NT2/D1 (cell line): Measurements from ENCODE around the gene EML3.

ENCODE experiments used
- YY1 ChIP-seq: IDR thresholded peaks from 2 replicates; pipeline ENCODE4 v1.6.1; 2011; ENCODE audit not compliant: insufficient read length, insufficient read depth
- ZNF274 ChIP-seq: IDR thresholded peaks from 2 replicates; pipeline ENCODE4 v1.6.1; 2011; ENCODE audit warnings: mild to moderate bottlenecking, low read depth, low read length

DNA sequence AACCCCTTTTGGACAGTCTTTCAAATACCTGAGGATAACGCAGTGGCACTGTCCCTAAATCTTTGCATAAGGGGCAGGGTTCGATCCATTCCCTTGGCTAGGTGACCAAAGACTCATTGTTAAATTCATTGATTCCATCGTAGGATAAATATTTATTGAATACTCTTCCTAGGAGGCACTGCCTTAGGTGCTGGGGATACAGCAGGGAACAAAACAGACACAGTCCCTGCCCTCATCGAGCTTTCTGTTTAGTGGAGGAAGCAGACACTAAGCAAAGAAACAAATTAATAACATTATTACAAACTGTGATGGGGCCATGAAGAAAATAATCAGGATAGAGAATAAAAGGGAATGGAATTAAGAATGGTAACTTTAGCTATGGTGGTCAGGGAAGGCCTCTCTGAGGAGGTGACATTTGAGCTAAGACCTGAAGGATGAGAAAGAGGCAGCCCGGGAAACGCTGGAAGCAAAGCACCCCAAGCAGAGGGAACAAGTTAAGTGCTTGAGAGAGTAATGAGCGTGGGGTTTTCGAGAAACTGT, 8.5 kb upstream of the EML3 start:
- TF ChIP-seq YY1 (no peak), ZNF274 (no peak)
